DND-41 (cell line): ENCODE data around the gene MYO1D.

ENCODE experiments used
- EZH2 ChIP-seq: IDR thresholded peaks from 3 replicates; pipeline ENCODE4 v1.6.1; 2012; ENCODE audit warnings: borderline replicate concordance, low read depth, mild to moderate bottlenecking, moderate library complexity, low read length, inconsistent platforms; ENCODE audit not compliant: severe bottlenecking
- TF ChIP-seq, protein P1 (sequence below): IDR thresholded peaks from 2 replicates; pipeline ENCODE4 v1.5.1; 2012; ENCODE audit warnings: borderline replicate concordance, low read length, moderate library complexity, mild to moderate bottlenecking; ENCODE audit not compliant: poor library complexity, severe bottlenecking; ENCODE audit errors: extremely low read depth

GRCh38 chr17:32722733-32723132 is 154.2 kb downstream of the MYO1D start:
- TF ChIP-seq, protein P1, sequence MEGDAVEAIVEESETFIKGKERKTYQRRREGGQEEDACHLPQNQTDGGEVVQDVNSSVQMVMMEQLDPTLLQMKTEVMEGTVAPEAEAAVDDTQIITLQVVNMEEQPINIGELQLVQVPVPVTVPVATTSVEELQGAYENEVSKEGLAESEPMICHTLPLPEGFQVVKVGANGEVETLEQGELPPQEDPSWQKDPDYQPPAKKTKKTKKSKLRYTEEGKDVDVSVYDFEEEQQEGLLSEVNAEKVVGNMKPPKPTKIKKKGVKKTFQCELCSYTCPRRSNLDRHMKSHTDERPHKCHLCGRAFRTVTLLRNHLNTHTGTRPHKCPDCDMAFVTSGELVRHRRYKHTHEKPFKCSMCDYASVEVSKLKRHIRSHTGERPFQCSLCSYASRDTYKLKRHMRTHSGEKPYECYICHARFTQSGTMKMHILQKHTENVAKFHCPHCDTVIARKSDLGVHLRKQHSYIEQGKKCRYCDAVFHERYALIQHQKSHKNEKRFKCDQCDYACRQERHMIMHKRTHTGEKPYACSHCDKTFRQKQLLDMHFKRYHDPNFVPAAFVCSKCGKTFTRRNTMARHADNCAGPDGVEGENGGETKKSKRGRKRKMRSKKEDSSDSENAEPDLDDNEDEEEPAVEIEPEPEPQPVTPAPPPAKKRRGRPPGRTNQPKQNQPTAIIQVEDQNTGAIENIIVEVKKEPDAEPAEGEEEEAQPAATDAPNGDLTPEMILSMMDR: no peak
- no peak for TF ChIP-seq EZH2
